GM12891 (cell line): ENCODE measurements around the gene EHBP1.

Experiments used
- DNase-seq: peaks from one replicate; pipeline ENCODE4 v3.0.0; 2011; ENCODE audit warnings: low spot score; ENCODE audit not compliant: insufficient read length
- FAIRE-seq: peaks from 2 replicates; lab custom pipeline; 2011; peaks lifted over from hg19 to GRCh38; lab: Jason Lieb, UNC
- PAX5 ChIP-seq: IDR thresholded peaks from 2 replicates; pipeline ENCODE4 v1.6.1; 2011; ENCODE audit warnings: low read length, moderate library complexity, mild to moderate bottlenecking; ENCODE audit not compliant: insufficient read depth, severe bottlenecking
- POLR2A ChIP-seq: IDR thresholded peaks from 2 replicates; pipeline ENCODE4 v1.6.1; 2011; ENCODE audit warnings: low read depth, low read length, control low read depth
- POLR2AphosphoS5 ChIP-seq: IDR thresholded peaks from 2 replicates; pipeline ENCODE4 v1.6.1; 2011; ENCODE audit warnings: low read depth, low read length, control low read depth
- POU2F2 ChIP-seq: IDR thresholded peaks from 2 replicates; pipeline ENCODE4 v1.6.1; 2011; ENCODE audit warnings: low read depth, mild to moderate bottlenecking, control low read depth, low read length, moderate library complexity
- SPI1 ChIP-seq: IDR thresholded peaks from 2 replicates; pipeline ENCODE4 v1.6.1; 2011; ENCODE audit warnings: low read depth, low read length, control low read depth
- TAF1 ChIP-seq: IDR thresholded peaks from 2 replicates; pipeline ENCODE4 v1.6.1; 2011; ENCODE audit warnings: low read depth, low read length, control low read depth

Gene EHBP1

GRCh38 chr2:62789918-62790317, 84.4 kb downstream of the EHBP1 start:
- TF ChIP-seq POLR2AphosphoS5: no peak
- TF ChIP-seq PAX5: no peak
- no peak for TF ChIP-seq POU2F2
- no peak for TF ChIP-seq POLR2A
- DNase-seq: no peak
- no peak for FAIRE-seq

GRCh38 chr2:62792408-62792807, 86.9 kb downstream of the EHBP1 start:
- DNase-seq: no peak
- no peak for FAIRE-seq
- TF ChIP-seq PAX5 (no peak), SPI1 (no peak), POU2F2 (no peak), POLR2AphosphoS5 (no peak), POLR2A (no peak), TAF1 (no peak)

GRCh38 chr2:62793213-62793612, 87.7 kb downstream of the EHBP1 start:
- DNase-seq (no peak), FAIRE-seq (no peak)
- TF ChIP-seq SPI1: no peak
- no peak for TF ChIP-seq POLR2AphosphoS5
- no peak for TF ChIP-seq TAF1
- TF ChIP-seq PAX5: no peak
- no peak for TF ChIP-seq POLR2A
- TF ChIP-seq POU2F2: no peak

GRCh38 chr2:62794791-62795190, 89.3 kb downstream of the EHBP1 start:
- DNase-seq (no peak), FAIRE-seq (no peak)
- TF ChIP-seq POLR2AphosphoS5 (no peak), TAF1 (no peak), POLR2A (no peak), SPI1 (no peak), POU2F2 (no peak), PAX5 (no peak)

GRCh38 chr2:62795341-62795740, 89.8 kb downstream of the EHBP1 start:
- FAIRE-seq (no peak), DNase-seq (no peak)
- no peak for TF ChIP-seq SPI1
- TF ChIP-seq POLR2AphosphoS5: no peak
- no peak for TF ChIP-seq POU2F2
- TF ChIP-seq POLR2A: no peak
- no peak for TF ChIP-seq TAF1
- TF ChIP-seq PAX5: no peak

- no peak for DNase-seq
- no peak for FAIRE-seq
Observed at GRCh38 chr2:62797107-62797506, 91.6 kb downstream of the EHBP1 start.

GRCh38 chr2:62800618-62801017, 95.1 kb downstream of the EHBP1 start:
- FAIRE-seq (no peak), DNase-seq (no peak)

More at GRCh38 chr2:62797107-62797506, 91.6 kb downstream of the EHBP1 start:
- no peak for TF ChIP-seq TAF1
- no peak for TF ChIP-seq POLR2AphosphoS5
- TF ChIP-seq POU2F2: no peak
- no peak for TF ChIP-seq PAX5
- no peak for TF ChIP-seq POLR2A
- no peak for TF ChIP-seq SPI1

GRCh38 chr2:62801110-62801509, 95.6 kb downstream of the EHBP1 start:
- DNase-seq (no peak), FAIRE-seq (no peak)
- TF ChIP-seq TAF1 (no peak), PAX5 (no peak), POU2F2 (no peak), POLR2A (no peak), SPI1 (no peak), POLR2AphosphoS5 (no peak)

More at GRCh38 chr2:62800618-62801017, 95.1 kb downstream of the EHBP1 start:
- no peak for TF ChIP-seq POLR2A
- TF ChIP-seq SPI1: no peak
- no peak for TF ChIP-seq POLR2AphosphoS5
- TF ChIP-seq PAX5: no peak
- no peak for TF ChIP-seq TAF1
- TF ChIP-seq POU2F2: no peak

GRCh38 chr2:62801814-62802523, 96.5 kb downstream of the EHBP1 start:
- DNase-seq (no peak), FAIRE-seq (no peak)
- no peak for TF ChIP-seq PAX5
- TF ChIP-seq SPI1: no peak
- no peak for TF ChIP-seq POLR2AphosphoS5
- no peak for TF ChIP-seq TAF1
- no peak for TF ChIP-seq POLR2A
- TF ChIP-seq POU2F2: no peak

GRCh38 chr2:62803961-62804360, 98.4 kb downstream of the EHBP1 start:
- FAIRE-seq: no peak

More at GRCh38 chr2:62803961-62804360, 98.4 kb downstream of the EHBP1 start:
- TF ChIP-seq TAF1 (no peak), SPI1 (no peak), POU2F2 (no peak), POLR2A (no peak), POLR2AphosphoS5 (no peak), PAX5 (no peak)
- DNase-seq: no peak
